ENCODE measurements around the gene DLX2. TPM values are rescaled to one million over a fixed set of nuclear protein-coding genes. Genes with fewer than 3 reads are reported as not detected.

The DLX2 gene
- total RNA-seq, 1 donor from 2014 or later, result 0.28 TPM

DNA sequence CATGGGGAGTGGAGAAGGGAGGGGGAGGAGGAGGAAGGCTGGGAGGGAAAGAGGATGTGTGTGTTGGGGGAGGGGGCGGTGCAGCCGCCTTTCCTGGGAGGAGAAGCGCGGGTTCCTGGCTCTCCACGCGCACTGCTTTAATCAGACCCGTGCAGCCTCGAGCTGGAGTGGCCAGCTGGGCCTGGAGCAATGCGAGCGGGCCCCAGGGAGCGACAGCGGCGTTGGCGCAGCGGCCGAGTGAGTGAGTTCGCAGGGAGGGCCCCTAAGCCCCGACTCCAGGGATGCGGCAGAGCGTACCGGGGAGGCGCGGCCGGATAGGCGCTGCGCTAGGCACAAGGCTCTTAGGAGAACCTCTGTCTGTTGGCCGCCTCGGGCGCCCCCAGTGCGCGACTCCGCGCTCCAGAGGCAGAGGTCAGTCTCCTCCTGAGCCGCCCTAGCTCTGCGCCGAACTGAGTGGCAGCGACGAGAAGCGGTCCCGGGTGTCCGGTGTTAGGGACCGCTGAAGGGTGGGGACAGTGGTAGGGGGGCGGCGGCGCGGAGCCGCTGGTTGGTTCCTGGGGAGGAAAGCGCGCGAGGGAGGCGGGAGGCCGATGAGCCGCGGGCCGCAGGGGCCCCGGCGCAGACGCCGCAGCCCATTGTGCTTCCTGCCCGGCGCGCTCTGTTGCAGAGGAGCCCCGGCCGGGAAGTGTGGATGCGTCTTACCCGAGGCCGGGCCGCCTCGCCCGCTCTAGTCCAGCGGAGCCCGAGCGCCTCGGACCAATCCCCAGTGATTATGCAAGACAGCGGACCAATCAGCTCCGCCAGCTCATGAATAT lies 17.8 kb downstream of the DLX2 start:
- Mint-ChIP-seq H3K27ac (ENCODE audit: unreplicated experiment) (no peak overlapping the region), H3K4me3 (ENCODE audit: unreplicated experiment) (peak overlapping the region; percentile 88), H3K9me3 (ENCODE audit: unreplicated experiment) (no peaks in the 10 kb centered on the region), H3K27me3 (ENCODE audit: unreplicated experiment) (peaks cover 48% of the 10 kb centered on the region), H3K36me3 (ENCODE audit: low read depth, unreplicated experiment) (peaks cover 4% of the 10 kb centered on the region), H3K4me1 (ENCODE audit: unreplicated experiment) (peaks cover 40% of the 10 kb centered on the region)
- no peak for TF ChIP-seq CTCF (IDR thresholded peaks at IDR 0.05; ENCODE audit: unreplicated experiment)
- peak; percentile 86 for DNase-seq (ENCODE audit: low spot score)

DNA sequence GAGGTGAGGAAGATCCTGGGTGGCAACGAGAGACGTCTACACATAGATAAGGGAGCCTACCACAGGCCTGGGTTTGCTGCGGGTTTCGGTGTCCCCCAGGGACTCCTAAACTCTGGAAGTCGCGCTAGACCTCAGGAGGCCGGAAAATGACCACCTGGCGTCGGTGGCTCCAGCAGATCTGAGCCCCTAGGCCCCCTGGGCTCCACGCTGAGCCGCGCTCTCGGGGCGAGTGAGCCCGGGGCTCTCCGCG lies 18.4 kb downstream of the DLX2 start:
- peaks cover 42% of the 10 kb centered on the region for H3K4me1 Mint-ChIP-seq (ENCODE audit: unreplicated experiment)
- H3K27ac Mint-ChIP-seq (ENCODE audit: unreplicated experiment), result no peak overlapping the region
- H3K9me3 Mint-ChIP-seq (ENCODE audit: unreplicated experiment), result no peaks in the 10 kb centered on the region
- H3K36me3 Mint-ChIP-seq (ENCODE audit: low read depth, unreplicated experiment), result peaks cover 4% of the 10 kb centered on the region
- peak overlapping the region; percentile 56 for H3K4me3 Mint-ChIP-seq (ENCODE audit: unreplicated experiment)
- TF ChIP-seq CTCF (IDR thresholded peaks at IDR 0.05; ENCODE audit: unreplicated experiment), result no peak
- peaks cover 48% of the 10 kb centered on the region for H3K27me3 Mint-ChIP-seq (ENCODE audit: unreplicated experiment)
- no peak for DNase-seq (ENCODE audit: low spot score)

- no peak for DNase-seq (ENCODE audit: low spot score)
- Mint-ChIP-seq H3K27me3 (ENCODE audit: unreplicated experiment) (peaks cover 49% of the 10 kb centered on the region), H3K27ac (ENCODE audit: unreplicated experiment) (no peak overlapping the region), H3K36me3 (ENCODE audit: low read depth, unreplicated experiment) (peaks cover 2% of the 10 kb centered on the region), H3K4me3 (ENCODE audit: unreplicated experiment) (peak overlapping the region; percentile 56), H3K9me3 (ENCODE audit: unreplicated experiment) (no peaks in the 10 kb centered on the region), H3K4me1 (ENCODE audit: unreplicated experiment) (peaks cover 42% of the 10 kb centered on the region)
- no peak for TF ChIP-seq CTCF (IDR thresholded peaks at IDR 0.05; ENCODE audit: unreplicated experiment)
Measured at GRCh38 chr2:172083628-172084394, 18.9 kb downstream of the DLX2 start.

GRCh38 chr2:172082944-172083627 lies 19.6 kb downstream of the DLX2 start:
- H3K27ac Mint-ChIP-seq (ENCODE audit: unreplicated experiment), result no peak overlapping the region
- peaks cover 36% of the 10 kb centered on the region for H3K4me1 Mint-ChIP-seq (ENCODE audit: unreplicated experiment)
- DNase-seq (ENCODE audit: low spot score), result no peak

More at GRCh38 chr2:172082944-172083627, 19.6 kb downstream of the DLX2 start:
- peaks cover 43% of the 10 kb centered on the region for H3K27me3 Mint-ChIP-seq (ENCODE audit: unreplicated experiment)
- no peak overlapping the region for H3K4me3 Mint-ChIP-seq (ENCODE audit: unreplicated experiment)
- no peaks in the 10 kb centered on the region for H3K36me3 Mint-ChIP-seq (ENCODE audit: low read depth, unreplicated experiment)
- TF ChIP-seq CTCF (IDR thresholded peaks at IDR 0.05; ENCODE audit: unreplicated experiment), result no peak
- H3K9me3 Mint-ChIP-seq (ENCODE audit: unreplicated experiment), result no peaks in the 10 kb centered on the region
